ENCODE data around the gene RNF126.
"Not testable (repeated sequence)": the region's sequence is repeated elsewhere in the genome, so short reads cannot be mapped to it uniquely, and the experiment has no call there.

RNF126 gene

GRCh38 chr19:662962-663681, at the start of gene RNF126:
TSS of gene RNF126 (minus strand) at chr19:663214. CDS start at chr19:663121, 93 bp downstream.
- peak; percentile 93 for DNase-seq (ENCODE audit: low read depth)

GRCh38 chr19:711254-711653, 48.2 kb upstream of the RNF126 start:
- DNase-seq (ENCODE audit: low read depth): no peak

- no peak for DNase-seq (ENCODE audit: low read depth)
These were observed 47.8 kb upstream of the RNF126 start for GRCh38 chr19:710767-711166.

GRCh38 chr19:709965-710571, 47.1 kb upstream of the RNF126 start:
- DNase-seq (ENCODE audit: low read depth): no peak

GRCh38 chr19:709196-709964, 46.4 kb upstream of the RNF126 start:
- no peak for DNase-seq (ENCODE audit: low read depth)

- no peak for DNase-seq (ENCODE audit: low read depth)
These were observed 45.4 kb upstream of the RNF126 start, which contains the start of gene PALM for GRCh38 chr19:708154-709143. TSS of gene PALM (plus strand) at chr19:708935. CDS start at chr19:709147, 212 bp downstream.

GRCh38 chr19:704447-704741, 41.4 kb upstream of the RNF126 start:
- DNase-seq (ENCODE audit: low read depth): no peak

GRCh38 chr19:703651-704446, 40.8 kb upstream of the RNF126 start:
- peak; percentile 37 for DNase-seq (ENCODE audit: low read depth)

- DNase-seq (ENCODE audit: low read depth): no peak
These were observed 40.3 kb upstream of the RNF126 start for GRCh38 chr19:703329-703650.

GRCh38 chr19:702847-703246, 39.8 kb upstream of the RNF126 start:
- not testable (repeated sequence) for DNase-seq (ENCODE audit: low read depth)

GRCh38 chr19:699885-700284, 36.9 kb upstream of the RNF126 start:
- not testable (repeated sequence) for DNase-seq (ENCODE audit: low read depth)

GRCh38 chr19:698529-698928, 35.5 kb upstream of the RNF126 start:
- DNase-seq (ENCODE audit: low read depth): not testable (repeated sequence)

- no peak for DNase-seq (ENCODE audit: low read depth)
These were observed 32.4 kb upstream of the RNF126 start, which contains the start of gene PRSS57 for GRCh38 chr19:695352-695949. TSS of gene PRSS57 (minus strand) at chr19:695452. CDS start at chr19:695430, 22 bp downstream.

- no peak for DNase-seq (ENCODE audit: low read depth)
These were observed 31.7 kb upstream of the RNF126 start for GRCh38 chr19:694481-695351.

GRCh38 chr19:690203-690602, 27.2 kb upstream of the RNF126 start:
- DNase-seq (ENCODE audit: low read depth): no peak

GRCh38 chr19:688992-689391, 26.0 kb upstream of the RNF126 start:
- no peak for DNase-seq (ENCODE audit: low read depth)

- DNase-seq (ENCODE audit: low read depth): no peak
These were observed 25.2 kb upstream of the RNF126 start for GRCh38 chr19:688214-688613.

GRCh38 chr19:687569-688166, 24.7 kb upstream of the RNF126 start:
- DNase-seq (ENCODE audit: low read depth): no peak

- no peak for DNase-seq (ENCODE audit: low read depth)
These were observed 23.7 kb upstream of the RNF126 start for GRCh38 chr19:686589-687297.
